ENCODE results near the gene PPIL6.
"Not testable (repeated sequence)": the region's sequence is repeated elsewhere in the genome, so short reads cannot be mapped to it uniquely, and the experiment has no call there.

The PPIL6 gene

DNA sequence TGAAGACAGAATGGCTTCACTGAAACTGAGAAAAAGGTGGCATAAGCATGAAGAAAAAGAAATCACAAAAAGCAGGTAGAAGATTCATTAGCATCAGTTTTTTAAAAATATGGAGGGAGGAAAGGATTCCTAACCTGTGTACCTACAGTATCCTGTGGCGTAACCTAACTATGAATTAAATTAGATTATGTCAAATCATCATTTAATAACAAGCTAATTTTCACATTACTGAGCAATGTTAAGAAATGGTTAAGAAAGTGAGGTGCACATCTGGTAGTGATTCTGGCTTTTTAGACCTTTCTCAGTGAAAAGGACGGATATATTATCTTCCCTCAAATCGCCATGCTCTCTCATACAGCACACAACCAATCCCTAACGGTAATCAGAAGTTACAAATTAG is 70.7 kb downstream of the PPIL6 start:
- Histone ChIP-seq H3K79me1 (replicated peaks; ENCODE audit: low read length, poor library complexity, severe bottlenecking) (peaks cover 2% of the 10 kb centered on the region), H4K91ac (ENCODE audit: low read length) (no peak overlapping the region), H2BK120ac (ENCODE audit: low read depth, low read length) (no peak overlapping the region), H2BK5ac (ENCODE audit: low read depth, low read length, poor library complexity, severe bottlenecking) (no peak overlapping the region), H2BK12ac (ENCODE audit: low read length in 2 of 2) (no peak overlapping the region), H3K4me1 (ENCODE audit: control insufficient read depth, insufficient read depth, low read depth, low read length) (no peaks in the 10 kb centered on the region), H3K36me3 (ENCODE audit: control insufficient read depth in 1 of 2, insufficient read depth in 2 of 2, low read depth in 1 of 2, low read length in 2 of 2) (peaks cover 2 to 99% of the 10 kb centered on the region in 2 experiments), H3K27ac (ENCODE audit: low read length, poor library complexity, severe bottlenecking) (no peak overlapping the region), H3K23ac (ENCODE audit: low read length in 2 of 2) (no peak overlapping the region), H2AK5ac (ENCODE audit: low read length, severe bottlenecking) (no peak overlapping the region), H3K4me2 (ENCODE audit: low read length, poor library complexity, severe bottlenecking) (no peak overlapping the region), H2AFZ (ENCODE audit: low read depth, low read length) (no peak overlapping the region), H3K9me3 (ENCODE audit: control insufficient read depth, low read length) (no peaks in the 10 kb centered on the region), H3K27me3 (ENCODE audit: control insufficient read depth in 1 of 2, insufficient read depth in 1 of 2, low read length in 2 of 2) (no peaks in the 10 kb centered on the region), H3K18ac (ENCODE audit: low read depth in 1 of 2, low read length in 2 of 2) (no peak overlapping the region), H2BK15ac (ENCODE audit: low read depth, poor library complexity, severe bottlenecking) (no peak overlapping the region), H3K9ac (ENCODE audit: low read length) (peak overlapping the region; percentile 10), H4K8ac (ENCODE audit: low read length) (no peak overlapping the region), H3K14ac (ENCODE audit: low read length in 2 of 2) (no peak overlapping the region), H3K4me3 (ENCODE audit: insufficient read depth in 1 of 2, low read depth in 1 of 2, low read length in 2 of 2) (no peak overlapping the region), H3K4ac (ENCODE audit: low read depth in 1 of 2, low read length in 2 of 2) (no peak overlapping the region)
- no CpG with 5 or more reads among the region's 4 CpGs for WGBS
- no peak for DNase-seq

DNA sequence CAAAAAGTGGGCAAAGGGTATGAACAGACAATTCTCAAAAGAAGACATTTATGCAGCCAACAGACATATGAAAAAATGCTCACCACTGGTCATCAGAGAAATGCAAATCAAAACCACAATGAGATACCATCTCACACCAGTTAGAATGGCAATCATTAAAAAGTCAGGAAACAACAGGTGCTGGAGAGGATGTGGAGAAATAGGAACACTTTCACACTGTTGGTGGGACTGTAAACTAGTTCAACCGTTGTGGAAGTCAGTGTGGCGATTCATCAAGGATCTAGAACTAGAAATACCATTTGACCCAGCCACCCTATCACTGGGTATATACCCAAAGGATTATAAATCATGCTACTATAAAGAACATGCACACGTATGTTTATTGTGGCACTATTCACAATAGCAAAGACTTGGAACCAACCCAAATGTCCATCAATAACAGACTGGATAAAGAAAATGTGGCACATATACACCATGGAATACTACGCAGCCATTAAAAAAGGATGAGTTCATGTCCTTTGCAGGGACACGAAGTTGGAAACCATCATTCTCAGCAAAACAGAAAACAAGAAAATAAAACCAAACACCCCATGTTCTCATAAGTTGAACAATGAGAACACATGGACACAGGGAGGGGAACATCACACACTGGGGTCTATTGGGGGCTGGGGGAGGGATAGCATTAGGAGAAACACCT is 75.9 kb downstream of the PPIL6 start:
- DNase-seq; H3K27ac ChIP-seq (ENCODE audit: low read length, poor library complexity, severe bottlenecking): not testable (repeated sequence)

DNA sequence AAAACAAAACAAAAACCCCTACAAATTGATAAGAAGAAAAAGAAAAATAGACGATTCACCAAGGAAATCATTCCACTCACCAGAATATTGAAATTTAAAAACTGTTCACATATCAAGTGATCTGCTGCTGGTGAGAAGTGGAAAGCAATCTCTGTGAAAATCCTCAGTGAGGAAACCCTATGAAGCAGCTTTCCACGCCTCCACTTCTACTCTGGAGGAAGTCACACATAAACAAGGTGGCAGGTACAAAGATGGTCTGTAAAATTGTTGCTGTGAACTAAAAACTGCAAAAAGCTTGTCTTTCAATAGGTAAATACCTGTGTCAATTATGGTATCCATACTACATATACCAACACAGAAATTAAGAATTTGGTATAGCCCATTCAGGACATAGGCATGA is 76.7 kb downstream of the PPIL6 start:
- Histone ChIP-seq H2AK5ac (ENCODE audit: low read length, severe bottlenecking) (no peak overlapping the region), H4K8ac (ENCODE audit: low read length) (no peak overlapping the region), H3K4ac (ENCODE audit: low read depth in 1 of 2, low read length in 2 of 2) (no peak overlapping the region), H3K18ac (ENCODE audit: low read depth in 1 of 2, low read length in 2 of 2) (no peak overlapping the region), H2BK12ac (ENCODE audit: low read length in 2 of 2) (no peak overlapping the region), H3K27me3 (ENCODE audit: control insufficient read depth in 1 of 2, insufficient read depth in 1 of 2, low read length in 2 of 2) (no peaks in the 10 kb centered on the region), H2BK15ac (ENCODE audit: low read depth, poor library complexity, severe bottlenecking) (no peak overlapping the region), H3K36me3 (ENCODE audit: control insufficient read depth in 1 of 2, insufficient read depth in 2 of 2, low read depth in 1 of 2, low read length in 2 of 2) (peaks cover 21 to 94% of the 10 kb centered on the region in 2 experiments), H3K4me1 (ENCODE audit: control insufficient read depth, insufficient read depth, low read depth, low read length) (no peaks in the 10 kb centered on the region), H3K4me2 (ENCODE audit: low read length, poor library complexity, severe bottlenecking) (no peak overlapping the region), H2AFZ (ENCODE audit: low read depth, low read length) (no peak overlapping the region), H2BK120ac (ENCODE audit: low read depth, low read length) (no peak overlapping the region), H4K91ac (ENCODE audit: low read length) (no peak overlapping the region), H3K9ac (ENCODE audit: low read length) (no peak overlapping the region), H3K23ac (ENCODE audit: low read length in 2 of 2) (no peak overlapping the region), H2BK5ac (ENCODE audit: low read depth, low read length, poor library complexity, severe bottlenecking) (no peak overlapping the region), H3K4me3 (ENCODE audit: insufficient read depth in 1 of 2, low read depth in 1 of 2, low read length in 2 of 2) (no peak overlapping the region), H3K14ac (ENCODE audit: low read length in 2 of 2) (no peak overlapping the region), H3K27ac (ENCODE audit: low read length, poor library complexity, severe bottlenecking) (no peak overlapping the region), H3K79me1 (replicated peaks; ENCODE audit: low read length, poor library complexity, severe bottlenecking) (peaks cover 22% of the 10 kb centered on the region), H3K9me3 (ENCODE audit: control insufficient read depth, low read length) (no peaks in the 10 kb centered on the region)
- DNase-seq, result no peak
- WGBS, result 100% methylated on average over 1 of the region's 2 CpGs

More for the DNA sequence above, 75.9 kb downstream of the PPIL6 start:
- not testable (repeated sequence) for H3K18ac ChIP-seq (ENCODE audit: low read depth in 1 of 2, low read length in 2 of 2); H4K8ac ChIP-seq (ENCODE audit: low read length); H3K9ac ChIP-seq (ENCODE audit: low read length); H2BK120ac ChIP-seq (ENCODE audit: low read depth, low read length); H3K4me2 ChIP-seq (ENCODE audit: low read length, poor library complexity, severe bottlenecking); H3K9me3 ChIP-seq (ENCODE audit: control insufficient read depth, low read length); H3K23ac ChIP-seq (ENCODE audit: low read length in 2 of 2); H2BK12ac ChIP-seq (ENCODE audit: low read length in 2 of 2); H2AK5ac ChIP-seq (ENCODE audit: low read length, severe bottlenecking); H3K4me1 ChIP-seq (ENCODE audit: control insufficient read depth, insufficient read depth, low read depth, low read length); H3K4me3 ChIP-seq (ENCODE audit: insufficient read depth in 1 of 2, low read depth in 1 of 2, low read length in 2 of 2); H4K91ac ChIP-seq (ENCODE audit: low read length); H3K27me3 ChIP-seq (ENCODE audit: control insufficient read depth in 1 of 2, insufficient read depth in 1 of 2, low read length in 2 of 2); H3K14ac ChIP-seq (ENCODE audit: low read length in 2 of 2); H3K4ac ChIP-seq (ENCODE audit: low read depth in 1 of 2, low read length in 2 of 2); H2AFZ ChIP-seq (ENCODE audit: low read depth, low read length); H2BK5ac ChIP-seq (ENCODE audit: low read depth, low read length, poor library complexity, severe bottlenecking); H2BK15ac ChIP-seq (ENCODE audit: low read depth, poor library complexity, severe bottlenecking)
- 93% methylated on average over 3 of the region's 5 CpGs for WGBS
- Histone ChIP-seq H3K79me1 (replicated peaks; ENCODE audit: low read length, poor library complexity, severe bottlenecking) (peaks cover 21% of the 10 kb centered on the region), H3K36me3 (ENCODE audit: control insufficient read depth in 1 of 2, insufficient read depth in 2 of 2, low read depth in 1 of 2, low read length in 2 of 2) (peaks cover 21 to 94% of the 10 kb centered on the region in 2 experiments)

DNA sequence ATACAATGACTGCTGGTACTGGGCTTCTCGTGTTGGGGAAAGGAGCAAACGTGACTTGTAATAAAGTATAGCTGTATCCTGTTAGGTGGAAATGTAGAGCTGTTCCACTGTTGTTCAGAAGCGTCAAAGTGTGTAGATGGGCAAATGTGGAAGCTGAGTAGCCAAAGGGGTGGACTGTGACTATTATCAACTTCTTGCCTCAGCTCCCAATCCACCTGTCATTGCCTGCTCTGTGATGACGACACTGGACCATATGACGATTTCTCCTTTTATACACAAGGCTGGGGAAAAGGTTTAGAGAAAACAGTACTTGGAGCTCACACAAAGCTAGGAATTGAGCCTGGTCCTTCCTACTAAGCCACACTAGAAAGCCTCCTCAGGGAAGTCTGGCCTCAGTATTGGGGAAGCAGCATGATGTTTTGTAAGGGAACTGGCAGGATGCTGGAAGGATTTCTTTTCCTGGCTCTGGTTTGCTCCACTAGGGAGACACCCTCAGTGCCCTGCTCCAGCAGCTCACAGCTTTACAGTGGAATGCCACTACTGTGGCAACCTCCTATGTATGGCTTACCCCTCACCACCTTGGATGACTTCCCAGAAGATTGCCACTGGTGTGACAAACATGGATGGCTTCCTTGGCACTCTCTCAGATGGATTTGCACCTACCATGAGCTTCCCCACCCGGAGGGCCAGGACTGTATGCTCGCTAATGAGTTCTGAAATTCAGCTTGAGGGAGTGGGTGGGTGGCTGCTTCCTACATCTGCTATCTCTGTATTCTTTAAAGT is 78.1 kb downstream of the PPIL6 start:
- Histone ChIP-seq H3K27ac (ENCODE audit: low read length, poor library complexity, severe bottlenecking) (no peak overlapping the region), H3K4me1 (ENCODE audit: control insufficient read depth, insufficient read depth, low read depth, low read length) (no peaks in the 10 kb centered on the region), H3K36me3 (ENCODE audit: control insufficient read depth in 1 of 2, insufficient read depth in 2 of 2, low read depth in 1 of 2, low read length in 2 of 2) (peaks cover 21 to 94% of the 10 kb centered on the region in 2 experiments), H3K9me3 (ENCODE audit: control insufficient read depth, low read length) (peaks cover 6% of the 10 kb centered on the region), H2BK12ac (ENCODE audit: low read length in 2 of 2) (no peak overlapping the region), H3K18ac (ENCODE audit: low read depth in 1 of 2, low read length in 2 of 2) (no peak overlapping the region), H2AFZ (ENCODE audit: low read depth, low read length) (no peak overlapping the region), H2BK5ac (ENCODE audit: low read depth, low read length, poor library complexity, severe bottlenecking) (no peak overlapping the region), H2AK5ac (ENCODE audit: low read length, severe bottlenecking) (no peak overlapping the region), H3K4ac (ENCODE audit: low read depth in 1 of 2, low read length in 2 of 2) (no peak overlapping the region), H3K79me1 (replicated peaks; ENCODE audit: low read length, poor library complexity, severe bottlenecking) (peaks cover 24% of the 10 kb centered on the region), H3K4me2 (ENCODE audit: low read length, poor library complexity, severe bottlenecking) (no peak overlapping the region), H4K91ac (ENCODE audit: low read length) (no peak overlapping the region), H3K4me3 (ENCODE audit: insufficient read depth in 1 of 2, low read depth in 1 of 2, low read length in 2 of 2) (no peak overlapping the region), H3K9ac (ENCODE audit: low read length) (no peak overlapping the region), H3K14ac (ENCODE audit: low read length in 2 of 2) (no peak overlapping the region), H2BK15ac (ENCODE audit: low read depth, poor library complexity, severe bottlenecking) (no peak overlapping the region), H3K23ac (ENCODE audit: low read length in 2 of 2) (no peak overlapping the region), H4K8ac (ENCODE audit: low read length) (no peak overlapping the region), H3K27me3 (ENCODE audit: control insufficient read depth in 1 of 2, insufficient read depth in 1 of 2, low read length in 2 of 2) (no peaks in the 10 kb centered on the region), H2BK120ac (ENCODE audit: low read depth, low read length) (no peak overlapping the region)
- DNase-seq, result no peak
- 98% methylated on average over 7 of the region's 7 CpGs for WGBS

Data from mesenchymal stem cell (in vitro differentiated cells and primary cell).